KMS-11 (cell line): Measurements from ENCODE around the gene LAMB1.
"Not testable (repeated sequence)": the region's sequence is repeated elsewhere in the genome, so short reads cannot be mapped to it uniquely, and the experiment has no call there.

ENCODE experiments used
- H2AFZ ChIP-seq: fragments of 200-600 bp; sonication (generic); 2 replicates; pipeline ENCODE4 v1.6.1; 2016; ENCODE audit warnings: antibody characterized with exemption, mixed run types, low read depth
- H3K27ac ChIP-seq: fragments of 200-600 bp; sonication (generic); 2 replicates; pipeline ENCODE4 v1.6.1; 2016; ENCODE audit warnings: mild to moderate bottlenecking, mixed run types
- H3K27me3 ChIP-seq: fragments of 200-600 bp; sonication (generic); 2 replicates; pipeline ENCODE4 v1.6.1; 2017; ENCODE audit warnings: mild to moderate bottlenecking, low read depth, mixed run types, moderate library complexity; ENCODE audit not compliant: insufficient read depth
- H3K36me3 ChIP-seq: fragments of 200-600 bp; sonication (generic); 2 replicates; pipeline ENCODE4 v1.6.1; 2017; ENCODE audit warnings: mild to moderate bottlenecking, mixed run types; ENCODE audit not compliant: insufficient read depth
- H3K4me1 ChIP-seq: fragments of 200-600 bp; sonication (generic); 2 replicates; pipeline ENCODE4 v1.6.1; 2016; ENCODE audit warnings: mild to moderate bottlenecking, low read depth, mixed run types; ENCODE audit not compliant: poor library complexity, severe bottlenecking
- H3K4me2 ChIP-seq: fragments of 200-600 bp; sonication (generic); 2 replicates; pipeline ENCODE4 v1.7.0; 2016; ENCODE audit warnings: mild to moderate bottlenecking, mixed run types
- H3K4me3 ChIP-seq: fragments of 200-600 bp; sonication (generic); IDR thresholded peaks from 2 replicates; pipeline ENCODE4 v1.6.1; 2017; ENCODE audit warnings: low read depth, low read length, mixed read lengths; ENCODE audit not compliant: insufficient read depth
- H3K79me2 ChIP-seq: fragments of 200-600 bp; sonication (generic); 2 replicates; pipeline ENCODE4 v1.6.1; 2016; ENCODE audit warnings: low read depth, mixed run types; ENCODE audit not compliant: insufficient read depth
- H3K9ac ChIP-seq: fragments of 200-600 bp; sonication (generic); 2 replicates; pipeline ENCODE4 v1.6.1; 2016; ENCODE audit warnings: mild to moderate bottlenecking, mixed run types
- H4K20me1 ChIP-seq: fragments of 200-600 bp; sonication (generic); 2 replicates; pipeline ENCODE4 v1.6.1; 2016; ENCODE audit warnings: mild to moderate bottlenecking, mixed run types; ENCODE audit not compliant: insufficient read depth
- TF ChIP-seq, protein P1 (sequence below): fragments of 200-600 bp; sonication (generic); conservative IDR thresholded peaks from 2 replicates; pipeline ENCODE4 v1.6.1; 2017; ENCODE audit warnings: low read depth, mild to moderate bottlenecking, antibody characterized with exemption, low read length, moderate library complexity, mixed read lengths

LAMB1 gene

DNA sequence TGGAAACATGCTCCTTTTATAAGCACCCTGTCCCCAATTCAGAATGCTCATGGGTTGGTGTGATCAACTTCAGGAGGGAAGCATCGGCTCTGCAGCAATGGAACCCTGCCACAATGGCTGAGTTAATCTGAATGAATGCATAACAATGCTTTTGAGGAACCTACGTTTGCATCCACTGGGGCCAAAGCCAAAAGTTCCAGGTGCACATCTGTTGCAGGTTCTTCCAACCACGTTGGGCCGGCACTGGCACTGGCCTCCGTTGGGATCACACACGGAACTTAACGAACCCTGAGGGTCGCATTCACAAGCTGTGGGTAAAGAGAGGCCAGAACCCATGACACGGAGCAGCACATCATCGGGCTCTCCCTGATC is 43.4 kb downstream of the LAMB1 start:
- Histone ChIP-seq H3K9ac (no peak overlapping the region), H3K4me1 (no peaks in the 10 kb centered on the region), H3K27ac (no peak overlapping the region), H2AFZ (no peak overlapping the region), H3K4me2 (no peak overlapping the region), H3K36me3 (no peaks in the 10 kb centered on the region), H4K20me1 (no peaks in the 10 kb centered on the region), H3K79me2 (no peaks in the 10 kb centered on the region), H3K27me3 (no peaks in the 10 kb centered on the region), H3K4me3 (no peak overlapping the region)
- TF ChIP-seq, protein P1, sequence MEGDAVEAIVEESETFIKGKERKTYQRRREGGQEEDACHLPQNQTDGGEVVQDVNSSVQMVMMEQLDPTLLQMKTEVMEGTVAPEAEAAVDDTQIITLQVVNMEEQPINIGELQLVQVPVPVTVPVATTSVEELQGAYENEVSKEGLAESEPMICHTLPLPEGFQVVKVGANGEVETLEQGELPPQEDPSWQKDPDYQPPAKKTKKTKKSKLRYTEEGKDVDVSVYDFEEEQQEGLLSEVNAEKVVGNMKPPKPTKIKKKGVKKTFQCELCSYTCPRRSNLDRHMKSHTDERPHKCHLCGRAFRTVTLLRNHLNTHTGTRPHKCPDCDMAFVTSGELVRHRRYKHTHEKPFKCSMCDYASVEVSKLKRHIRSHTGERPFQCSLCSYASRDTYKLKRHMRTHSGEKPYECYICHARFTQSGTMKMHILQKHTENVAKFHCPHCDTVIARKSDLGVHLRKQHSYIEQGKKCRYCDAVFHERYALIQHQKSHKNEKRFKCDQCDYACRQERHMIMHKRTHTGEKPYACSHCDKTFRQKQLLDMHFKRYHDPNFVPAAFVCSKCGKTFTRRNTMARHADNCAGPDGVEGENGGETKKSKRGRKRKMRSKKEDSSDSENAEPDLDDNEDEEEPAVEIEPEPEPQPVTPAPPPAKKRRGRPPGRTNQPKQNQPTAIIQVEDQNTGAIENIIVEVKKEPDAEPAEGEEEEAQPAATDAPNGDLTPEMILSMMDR: no peak

DNA sequence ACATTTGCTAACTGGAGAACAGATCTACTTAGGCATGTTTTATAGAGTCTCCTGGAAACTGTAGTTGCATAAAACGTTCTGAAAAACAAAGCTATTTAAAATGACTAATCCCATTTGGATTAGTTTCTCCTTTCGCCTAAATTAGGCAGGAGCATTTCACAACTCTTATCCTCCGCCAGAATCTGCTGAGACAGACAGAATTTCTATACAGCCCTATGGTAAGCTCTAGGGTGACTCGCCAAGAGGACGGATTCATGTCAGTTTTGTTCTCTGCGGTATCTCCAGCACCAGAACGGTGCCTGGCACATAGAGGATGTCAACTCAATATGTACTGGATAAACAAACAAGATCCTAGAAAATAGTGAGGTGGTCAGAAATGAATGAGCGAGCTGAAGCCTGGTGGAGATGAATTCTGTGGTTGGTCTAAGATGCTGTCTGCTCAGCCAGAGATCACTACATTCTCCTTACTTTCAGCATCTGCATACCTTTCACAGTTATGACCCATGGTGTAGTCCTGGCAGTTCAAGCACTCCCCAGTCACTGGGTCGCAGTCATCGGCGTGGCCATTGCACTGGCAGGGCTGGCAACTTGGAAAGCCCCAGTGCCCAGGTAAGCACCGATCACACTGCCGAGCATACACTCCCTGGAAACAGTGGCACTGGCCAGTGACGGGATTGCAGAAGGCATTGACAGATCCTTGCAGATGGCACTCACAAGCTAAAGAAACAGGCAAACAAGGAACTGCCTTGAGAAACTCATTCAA is 44.0 kb downstream of the LAMB1 start:
- TF ChIP-seq, protein P1: no peak
- no peak overlapping the region for H3K27ac ChIP-seq
- no peak overlapping the region for H3K9ac ChIP-seq
- H3K4me2 ChIP-seq: no peak overlapping the region
- H3K27me3 ChIP-seq: no peaks in the 10 kb centered on the region
- H3K79me2 ChIP-seq: no peaks in the 10 kb centered on the region
- H3K4me1 ChIP-seq: no peaks in the 10 kb centered on the region
- H4K20me1 ChIP-seq: no peaks in the 10 kb centered on the region
- no peak overlapping the region for H3K4me3 ChIP-seq
- H3K36me3 ChIP-seq: no peaks in the 10 kb centered on the region
- no peak overlapping the region for H2AFZ ChIP-seq

DNA sequence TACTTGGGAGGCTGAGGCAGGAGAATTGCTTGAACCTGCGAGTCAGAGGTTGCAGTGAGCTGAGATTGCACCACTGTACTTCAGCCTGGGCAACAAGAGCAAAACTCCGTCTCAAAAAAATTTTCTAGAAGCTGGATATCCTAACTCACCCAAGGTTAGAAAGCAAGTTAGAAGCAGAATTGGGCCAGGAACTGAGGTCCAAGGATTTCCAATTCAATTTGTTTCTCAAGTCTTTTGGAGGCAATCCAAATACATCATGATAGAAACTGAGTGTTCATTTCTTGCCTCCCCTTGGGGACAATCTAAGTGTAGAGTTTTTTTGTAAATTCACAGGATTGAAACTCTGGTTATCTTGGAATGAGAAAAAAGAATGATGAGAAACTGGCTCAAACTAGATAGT is 45.5 kb downstream of the LAMB1 start:
- Histone ChIP-seq H4K20me1 (no peaks in the 10 kb centered on the region), H3K4me2 (no peak overlapping the region), H3K4me3 (no peak overlapping the region), H3K4me1 (no peaks in the 10 kb centered on the region), H3K9ac (no peak overlapping the region), H3K79me2 (no peaks in the 10 kb centered on the region), H3K27me3 (no peaks in the 10 kb centered on the region), H3K27ac (no peak overlapping the region), H2AFZ (no peak overlapping the region), H3K36me3 (no peaks in the 10 kb centered on the region)
- TF ChIP-seq, protein P1: no peak

DNA sequence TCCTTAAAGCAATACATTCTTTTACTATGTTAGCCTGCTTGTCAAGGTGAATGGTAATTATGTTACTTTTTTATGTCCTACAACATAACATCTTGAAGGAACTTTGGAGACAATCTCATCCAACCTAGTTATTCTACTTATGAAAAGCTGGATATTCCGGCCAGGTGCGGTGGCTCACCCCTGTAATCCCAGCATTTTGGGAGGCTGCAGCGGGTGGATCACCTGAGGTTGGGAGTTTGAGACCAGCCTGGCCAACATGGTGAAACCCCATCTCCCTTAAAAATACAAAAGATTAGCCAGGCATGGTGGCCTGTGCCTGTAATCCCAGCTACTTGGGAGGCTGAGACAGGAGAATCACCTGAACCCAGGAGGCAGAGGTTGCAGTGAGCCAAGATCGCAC is 46.0 kb downstream of the LAMB1 start:
- H3K4me3 ChIP-seq, H3K36me3 ChIP-seq, H4K20me1 ChIP-seq, H3K9ac ChIP-seq, H3K79me2 ChIP-seq, H3K4me1 ChIP-seq, H3K4me2 ChIP-seq, H3K27ac ChIP-seq, H3K27me3 ChIP-seq, H2AFZ ChIP-seq: not testable (repeated sequence)

DNA sequence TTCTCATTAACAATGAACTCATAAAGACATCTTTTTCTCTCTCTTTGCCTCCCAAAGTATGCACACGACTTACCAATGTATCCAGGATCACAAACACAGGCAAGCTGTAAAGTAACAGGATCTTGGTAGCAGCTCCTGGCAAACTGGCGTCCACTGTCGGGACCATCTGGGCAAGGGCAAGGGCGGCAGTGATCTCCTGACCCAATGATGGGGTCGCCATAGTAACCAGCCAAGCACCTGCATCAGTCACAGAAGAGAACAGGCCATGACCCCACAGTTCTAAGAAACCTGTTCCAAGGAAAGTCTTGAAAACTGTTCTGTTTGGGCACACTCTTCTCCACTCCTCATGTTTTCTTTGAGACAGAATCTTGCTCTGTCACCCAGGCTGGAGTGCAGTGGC is 47.6 kb downstream of the LAMB1 start:
- TF ChIP-seq, protein P1: no peak
- Histone ChIP-seq H3K9ac (no peak overlapping the region), H2AFZ (no peak overlapping the region), H3K4me2 (no peak overlapping the region), H3K4me3 (no peak overlapping the region), H3K27ac (no peak overlapping the region), H3K4me1 (no peaks in the 10 kb centered on the region), H3K27me3 (no peaks in the 10 kb centered on the region), H3K36me3 (no peaks in the 10 kb centered on the region), H3K79me2 (no peaks in the 10 kb centered on the region), H4K20me1 (no peaks in the 10 kb centered on the region)
